Suppressor macrophage (primary cell): Measurements from ENCODE around the gene CLEC1A.
A peak's percentile ranks its signal among the peaks of the same experiment; 100 is the strongest.

ENCODE experiments used
- DNase-seq, 4 experiments: peaks; one replicate each; pipeline ENCODE4 v3.0.0-alpha.2; 2020 to 2022
- total RNA-seq, 17 experiments: gene quantifications; one replicate each; lab custom pipeline; 2026; ENCODE audit warnings: mixed read lengths in 6 of 17, inconsistent platforms in 3 of 17; lab: John Stamatoyannopoulos, UW

Gene CLEC1A, protein sequence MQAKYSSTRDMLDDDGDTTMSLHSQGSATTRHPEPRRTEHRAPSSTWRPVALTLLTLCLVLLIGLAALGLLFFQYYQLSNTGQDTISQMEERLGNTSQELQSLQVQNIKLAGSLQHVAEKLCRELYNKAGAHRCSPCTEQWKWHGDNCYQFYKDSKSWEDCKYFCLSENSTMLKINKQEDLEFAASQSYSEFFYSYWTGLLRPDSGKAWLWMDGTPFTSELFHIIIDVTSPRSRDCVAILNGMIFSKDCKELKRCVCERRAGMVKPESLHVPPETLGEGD
- 0 to 1.8 (median 0.21) reads per million in 17 experiments for total RNA-seq

DNA sequence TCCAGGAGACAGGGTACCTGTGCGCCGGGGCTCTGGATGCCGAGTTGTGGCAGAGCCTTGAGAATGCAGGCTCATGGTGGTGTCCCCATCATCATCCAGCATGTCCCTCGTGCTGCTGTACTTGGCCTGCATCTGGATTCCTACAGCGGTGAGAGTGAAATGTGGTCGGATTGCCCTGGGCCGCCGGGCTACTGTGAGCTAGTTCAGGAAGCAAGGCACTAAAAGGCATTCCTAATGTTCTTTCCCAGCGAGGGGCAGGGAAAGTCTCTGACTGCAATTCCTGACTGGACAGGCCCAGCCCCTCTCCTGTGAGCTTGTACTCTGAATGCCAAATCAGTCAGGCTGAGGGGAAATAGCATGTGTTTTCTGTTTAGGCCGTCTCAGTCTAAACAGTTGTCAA is at the start of gene CLEC1A:
Gene CLEC1A (minus strand): TSS at position 195 of the 400 bp plus-strand sequence. CDS start 63 bp downstream, at position 132.
- DNase-seq = no peak

DNA sequence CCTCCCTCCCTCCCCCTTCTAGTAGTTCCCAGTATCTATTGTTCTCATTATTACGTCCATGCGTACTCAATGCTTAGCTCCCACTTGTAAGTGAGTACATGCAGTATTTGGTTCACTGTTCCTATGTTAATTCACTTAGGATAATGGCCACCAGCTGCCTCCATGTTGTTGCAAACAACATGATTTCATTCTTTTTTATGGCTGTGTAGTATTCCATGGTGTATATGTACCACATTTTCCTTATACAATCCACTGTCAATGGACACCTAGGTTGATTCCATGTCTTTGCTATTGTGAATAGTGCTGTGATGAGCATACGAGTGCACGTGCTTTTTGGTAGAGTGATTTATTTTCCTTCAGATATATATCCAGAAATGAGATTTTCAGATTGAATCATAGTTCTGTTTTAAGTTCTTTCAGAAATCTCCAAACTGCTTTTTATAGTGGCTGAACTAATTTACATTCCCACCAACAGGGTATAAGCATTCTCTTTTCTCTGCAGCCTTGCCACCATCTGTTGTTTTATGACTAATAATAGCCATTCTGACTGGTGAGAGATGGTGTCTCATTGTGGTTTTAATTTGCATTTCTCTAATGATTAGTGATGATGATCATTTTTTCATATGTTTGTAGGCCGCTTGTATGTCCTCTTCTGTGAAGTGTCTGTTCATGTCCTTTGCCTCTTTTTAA is 49.1 kb upstream of the CLEC1A start:
- no peak for DNase-seq

DNA sequence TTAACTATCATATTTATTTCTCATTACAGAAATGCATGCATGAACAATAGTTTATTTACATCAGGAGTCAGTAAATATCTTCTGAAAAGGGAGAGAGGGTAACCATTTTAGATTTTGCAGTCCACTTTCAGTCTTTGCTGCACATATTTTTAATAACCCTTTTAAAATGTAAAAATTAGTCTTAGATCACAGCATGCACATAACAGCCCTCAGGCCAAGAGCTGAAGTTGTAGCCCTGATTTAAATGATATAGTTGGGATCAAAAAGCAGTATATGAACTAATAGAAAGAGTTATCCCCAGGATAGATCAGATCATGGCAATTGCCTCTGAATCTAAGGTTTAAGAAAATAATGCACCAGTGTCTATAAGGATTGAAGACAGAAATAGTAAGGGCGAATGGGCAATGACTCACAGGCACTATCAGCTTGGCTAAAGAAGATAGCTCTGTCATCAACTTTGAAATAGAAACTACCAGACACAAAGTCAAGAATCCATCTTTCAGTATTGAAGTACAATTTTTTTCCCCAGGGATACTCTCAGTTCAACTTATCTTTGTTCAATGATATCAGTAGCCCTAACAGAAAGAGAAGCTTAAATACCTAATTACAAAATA is 44.3 kb upstream of the CLEC1A start:
- DNase-seq = peak; percentile 19 to 64 (median 44)

DNA sequence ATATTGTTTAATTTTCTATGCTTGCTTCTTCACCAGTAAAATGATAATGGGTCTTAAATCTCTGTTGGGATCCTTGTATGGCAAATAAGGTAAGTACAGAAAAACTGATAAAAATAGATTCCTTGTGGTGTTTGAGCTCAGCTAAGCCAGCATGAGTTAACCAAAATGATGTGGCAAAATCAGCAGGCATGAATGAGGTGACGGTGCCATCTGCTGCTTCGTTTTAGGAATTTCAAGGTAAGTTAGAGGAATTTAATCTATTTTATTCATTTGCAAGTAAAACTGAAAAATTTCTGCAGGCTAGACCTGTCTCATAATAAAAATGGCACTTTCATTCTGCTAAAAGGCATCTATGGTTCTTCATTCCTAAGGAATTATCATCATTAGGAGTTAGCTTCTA is 41.2 kb upstream of the CLEC1A start:
- peak; percentile 78 to 86 (median 80) for DNase-seq

DNA sequence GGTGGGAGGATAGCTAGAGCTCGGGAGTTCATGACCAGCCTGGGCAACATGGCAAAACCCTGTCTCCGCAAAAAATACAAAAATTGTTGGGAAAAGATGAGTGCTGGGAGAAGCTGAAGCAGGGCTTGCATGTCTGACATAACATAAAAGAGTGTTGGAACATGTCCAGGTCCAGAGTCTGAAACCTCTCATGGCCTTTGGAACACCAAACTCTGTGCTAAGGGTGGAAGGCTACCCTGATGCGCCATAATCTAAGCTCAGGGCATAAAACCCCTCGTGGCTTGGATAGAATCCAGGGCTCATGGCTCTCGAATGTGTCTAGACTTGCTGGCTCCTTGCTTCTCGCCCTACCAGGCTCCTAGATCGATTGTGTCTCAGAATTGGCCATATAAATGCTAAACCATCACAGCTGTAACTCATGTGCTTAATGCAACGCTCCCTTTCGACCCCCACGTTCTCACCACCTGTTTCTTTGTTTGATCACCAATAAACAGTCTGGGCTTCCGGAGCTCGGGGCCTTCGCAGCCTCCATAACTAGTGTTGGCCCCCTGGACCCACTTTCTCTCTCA is 37.9 kb upstream of the CLEC1A start:
- DNase-seq = no peak

DNA sequence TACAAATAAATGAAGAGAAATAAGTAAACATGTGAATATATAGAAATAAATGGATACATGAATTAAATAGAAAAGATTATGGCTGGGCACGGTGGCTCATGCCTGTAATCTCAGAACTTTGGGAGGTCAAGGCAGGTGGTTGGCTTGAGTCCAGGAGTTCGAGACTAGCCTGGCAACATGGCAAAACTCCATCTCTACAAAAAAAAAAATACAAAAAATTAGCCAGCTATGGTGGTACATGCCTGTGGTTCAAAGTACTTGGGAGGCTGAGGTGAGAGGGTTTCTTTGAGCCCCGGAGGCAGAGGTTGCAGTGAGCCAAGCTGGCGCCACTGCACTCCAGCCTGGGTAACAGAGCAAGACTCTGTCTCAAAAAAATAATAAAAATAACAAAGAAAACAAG is 36.3 kb upstream of the CLEC1A start:
- DNase-seq = no peak

DNA sequence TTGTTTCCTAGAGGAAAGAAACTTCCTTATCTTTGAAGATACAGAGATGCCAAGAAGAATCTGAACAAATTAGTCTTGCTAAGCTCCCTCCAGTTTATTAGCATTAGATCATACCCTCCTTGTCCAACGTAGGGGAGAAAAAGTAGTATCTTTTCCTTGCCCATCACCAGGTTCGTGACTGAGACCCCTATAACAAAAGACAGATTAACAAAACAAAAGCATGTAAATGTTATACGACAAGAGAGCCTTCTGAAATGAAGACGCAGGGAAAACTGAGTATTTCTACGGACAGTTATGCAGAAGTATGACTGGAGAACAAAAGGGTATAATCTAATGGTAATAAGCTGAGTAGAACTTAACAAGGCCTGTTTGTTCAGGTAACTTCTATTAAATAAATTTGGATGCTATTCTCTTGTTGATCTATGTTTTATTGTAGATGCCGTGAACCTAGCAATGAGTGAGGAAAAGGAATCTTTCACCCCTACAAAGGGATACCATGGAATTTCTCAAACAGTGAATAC is 34.1 kb upstream of the CLEC1A start:
- DNase-seq = no peak

DNA sequence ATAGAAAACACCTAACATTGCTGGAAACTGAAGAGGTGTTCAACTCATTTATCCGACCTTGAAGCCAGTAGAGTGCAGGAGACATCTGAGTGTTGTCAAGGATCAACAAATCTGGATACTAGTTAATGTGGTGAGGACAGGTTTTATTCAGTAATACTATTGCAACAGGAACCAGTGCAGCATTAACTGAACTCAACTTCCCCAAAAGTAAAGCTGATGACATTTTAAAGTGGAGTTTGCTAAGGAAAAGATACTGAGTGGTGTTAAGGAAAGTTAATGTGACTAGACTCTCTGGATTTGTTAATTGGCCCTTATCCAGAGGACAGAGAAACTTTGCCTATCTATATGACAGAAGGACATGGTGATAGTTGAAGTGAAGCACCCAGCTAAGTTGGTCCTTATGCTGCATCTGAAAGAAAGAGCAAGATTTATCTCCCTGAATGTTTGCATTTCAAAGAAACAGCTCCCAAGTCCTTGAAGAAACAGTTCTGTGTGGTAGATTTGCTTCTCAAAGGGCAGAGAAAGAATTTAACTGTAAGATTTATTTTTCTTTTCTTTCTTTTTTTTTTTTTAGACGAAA is 32.4 kb upstream of the CLEC1A start:
- peak; percentile 50 to 91 (median 72) for DNase-seq

DNA sequence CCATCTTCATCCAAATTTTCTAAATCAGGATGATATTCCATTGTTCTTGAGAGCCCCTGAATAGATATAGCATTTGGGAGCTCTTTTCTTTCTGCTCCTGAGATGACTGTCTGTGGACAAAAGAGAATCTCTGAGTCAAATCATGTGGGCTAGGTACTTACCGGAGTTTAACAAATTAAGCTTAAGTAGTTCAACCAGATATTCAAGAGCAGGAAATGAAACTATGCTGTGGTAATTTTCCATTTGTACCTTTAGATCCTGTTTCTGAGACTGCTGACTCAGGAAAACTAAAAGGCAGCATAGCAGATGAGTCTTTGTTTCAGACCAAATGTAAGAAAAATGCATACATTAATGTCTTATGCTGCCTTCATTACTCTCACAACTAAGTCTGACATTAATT is 31.3 kb upstream of the CLEC1A start, which contains the start of gene CLEC7A:
Gene CLEC7A (minus strand): TSS at position 158 of the 400 bp plus-strand sequence. CDS start 117 bp downstream, at position 41.
- DNase-seq = peak; percentile 54 to 94 (median 80)

DNA sequence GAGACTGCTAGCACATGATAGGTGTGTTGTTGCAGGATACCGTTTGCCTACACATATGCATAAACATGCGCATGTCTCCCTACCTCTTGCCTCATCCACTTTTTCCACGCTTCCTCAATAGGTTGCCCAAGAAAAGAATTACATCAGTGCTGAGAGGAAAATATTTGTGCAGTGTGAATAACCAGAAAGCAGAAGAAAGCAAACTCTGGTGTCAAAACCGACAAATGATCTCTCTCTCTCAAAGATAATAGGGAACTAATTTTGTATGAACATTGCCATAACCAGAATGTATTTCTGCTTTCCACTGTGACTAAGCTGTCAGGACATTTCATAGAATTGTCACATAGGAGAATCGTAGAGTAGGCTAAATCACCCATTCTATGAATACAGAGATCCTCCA is 29.9 kb upstream of the CLEC1A start:
- DNase-seq = peak; percentile 83 to 98 (median 94)

DNA sequence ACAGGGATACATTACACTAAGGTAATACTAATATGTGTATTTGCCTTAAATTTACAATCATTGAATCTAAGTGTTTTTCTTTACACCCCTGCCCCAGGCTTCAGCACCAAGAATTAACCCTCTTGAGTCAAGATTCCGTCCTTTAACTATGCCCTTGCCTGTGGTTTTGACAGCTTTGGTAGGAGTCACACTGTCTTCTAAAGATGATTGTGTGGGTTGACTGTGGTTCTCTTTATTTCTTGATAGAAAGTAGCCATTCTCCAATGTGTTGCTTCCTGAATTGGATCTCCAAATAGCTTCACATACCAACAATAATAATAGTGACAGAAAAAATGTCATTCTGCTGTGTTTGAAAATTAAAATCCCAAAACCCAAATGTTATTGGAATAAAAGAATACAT is 27.6 kb upstream of the CLEC1A start:
- DNase-seq = peak; percentile 27 to 69 (median 52)

DNA sequence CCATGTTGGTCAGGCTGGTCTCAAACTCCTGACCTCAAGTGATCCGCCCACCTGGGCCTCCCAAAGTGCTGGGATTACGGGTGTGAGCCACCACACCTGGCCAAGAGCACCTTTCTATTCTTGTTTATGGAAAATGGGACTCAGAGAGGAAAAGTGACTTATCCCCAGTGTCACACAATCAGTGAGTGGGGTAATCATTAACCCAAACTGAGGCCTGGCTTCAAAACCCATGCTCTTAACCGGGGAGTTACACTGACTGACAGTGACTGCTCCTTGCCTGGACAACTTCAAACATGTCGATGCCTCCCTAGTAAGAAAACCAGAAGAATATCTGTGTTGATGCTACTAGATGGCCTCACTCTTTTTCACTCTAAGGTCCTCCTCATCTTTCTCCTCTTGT is 23.9 kb upstream of the CLEC1A start:
- no peak for DNase-seq

DNA sequence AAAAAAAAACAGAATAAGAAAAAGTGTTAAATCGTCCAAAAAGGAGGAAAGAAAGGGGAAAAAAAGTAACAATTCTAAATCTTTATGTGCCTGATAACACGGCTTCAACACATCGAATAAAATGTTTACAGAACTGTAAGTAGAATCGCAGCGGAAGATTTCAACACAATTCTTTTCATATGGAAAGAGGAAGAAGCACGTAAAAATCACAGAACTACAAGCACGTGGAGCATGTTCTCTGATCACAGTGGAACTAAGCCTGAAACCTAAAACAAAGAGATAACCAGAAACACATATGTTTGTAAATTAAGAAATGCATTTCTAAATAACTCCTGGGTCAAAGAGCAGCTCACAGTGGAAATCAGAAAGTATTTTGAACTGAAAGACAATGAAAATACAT is 22.5 kb upstream of the CLEC1A start:
- DNase-seq = peak; percentile 59 to 94 (median 87)

DNA sequence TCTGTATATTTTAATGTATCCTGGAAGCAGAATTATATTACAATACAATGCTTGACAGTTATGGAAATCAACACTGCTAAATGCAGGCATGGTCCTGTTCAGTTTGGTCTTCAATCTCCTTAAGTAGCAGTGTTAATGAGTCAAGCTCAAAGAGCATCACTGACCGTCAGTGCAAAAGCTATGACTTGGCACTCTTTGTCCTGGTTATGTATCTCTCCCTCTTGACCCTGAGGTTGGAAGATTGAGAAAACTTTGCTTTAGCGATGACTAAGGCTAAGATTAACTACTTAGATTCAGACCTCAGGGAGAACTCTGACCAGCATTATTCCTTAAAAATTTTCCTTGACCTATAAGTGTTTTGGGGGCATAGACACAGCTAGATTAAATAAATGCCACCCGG is 20.3 kb upstream of the CLEC1A start:
- DNase-seq = peak; percentile 37 to 77 (median 55)

DNA sequence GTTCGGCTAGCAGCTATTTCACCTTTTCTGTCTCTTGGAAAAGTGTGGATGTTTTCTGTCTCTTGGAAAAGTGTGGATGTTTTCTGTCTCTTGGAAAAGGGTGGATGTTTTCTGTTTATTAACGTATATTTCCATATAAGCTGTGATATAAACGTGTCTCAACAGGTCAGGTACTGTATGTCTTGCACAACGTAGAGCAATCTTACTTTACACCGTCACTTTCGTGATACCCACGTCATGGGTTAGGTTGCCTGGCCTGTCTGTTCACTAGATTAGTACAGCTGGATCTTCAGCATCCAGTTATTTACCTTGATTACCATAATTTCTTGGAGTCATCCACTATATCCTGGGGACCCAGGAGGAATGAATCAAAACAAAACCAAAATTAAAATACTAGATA is 17.1 kb upstream of the CLEC1A start:
- no peak for DNase-seq

DNA sequence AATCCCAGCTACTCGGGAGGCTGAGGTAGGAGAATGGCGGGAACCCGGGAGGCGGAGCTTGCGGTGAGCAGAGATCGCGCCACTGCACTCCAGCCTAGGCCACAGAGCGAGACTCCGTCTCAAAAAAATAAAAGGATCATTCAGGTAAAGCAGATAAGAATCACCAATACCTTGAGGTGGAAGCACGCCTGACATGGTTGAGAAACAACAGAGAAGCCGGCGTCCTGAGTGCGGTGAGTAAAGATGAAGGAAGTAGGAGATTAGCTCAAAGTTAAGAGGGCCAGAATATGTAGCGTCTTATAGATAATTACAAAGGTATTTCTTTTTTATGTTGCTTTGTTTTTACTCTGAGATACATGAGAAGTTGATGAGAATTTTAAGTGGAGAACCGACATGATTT is 16.5 kb upstream of the CLEC1A start:
- no peak for DNase-seq

DNA sequence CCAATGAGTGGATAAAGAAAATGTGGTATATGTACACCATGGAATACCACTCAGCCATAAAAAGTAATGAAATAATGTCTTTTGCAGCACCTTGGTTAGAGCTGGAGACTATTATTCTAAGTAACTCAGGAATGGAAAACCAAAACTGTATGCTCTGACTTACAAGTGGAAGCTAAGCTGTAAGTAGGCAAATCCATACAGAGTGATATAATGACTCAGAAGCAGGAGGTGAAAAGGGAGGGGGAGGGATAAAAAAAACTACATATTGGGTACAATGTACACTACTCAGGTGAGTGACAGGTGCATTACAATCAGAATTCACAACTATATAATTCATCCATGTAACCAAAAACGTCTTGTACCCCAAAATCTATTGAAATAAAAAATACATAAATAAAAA is 15.1 kb upstream of the CLEC1A start:
- DNase-seq = no peak

DNA sequence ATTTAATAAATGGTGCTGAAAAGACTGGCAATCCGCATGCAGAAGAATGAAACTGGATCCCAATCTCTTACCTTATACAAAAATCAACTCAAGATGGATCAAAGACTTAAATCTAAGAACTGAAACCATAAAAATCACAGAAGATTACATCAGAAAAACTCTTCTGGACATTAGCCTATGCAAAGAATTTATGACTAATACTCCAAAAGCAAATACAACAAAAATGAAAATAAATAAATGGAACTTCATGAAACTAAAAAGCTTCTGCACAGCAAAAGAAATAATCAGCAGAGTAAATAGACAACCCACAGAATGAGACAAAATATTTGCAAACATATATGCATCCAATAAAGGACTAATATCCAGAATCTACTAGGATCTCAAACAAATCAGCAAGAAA is 14.3 kb upstream of the CLEC1A start:
- no peak for DNase-seq

DNA sequence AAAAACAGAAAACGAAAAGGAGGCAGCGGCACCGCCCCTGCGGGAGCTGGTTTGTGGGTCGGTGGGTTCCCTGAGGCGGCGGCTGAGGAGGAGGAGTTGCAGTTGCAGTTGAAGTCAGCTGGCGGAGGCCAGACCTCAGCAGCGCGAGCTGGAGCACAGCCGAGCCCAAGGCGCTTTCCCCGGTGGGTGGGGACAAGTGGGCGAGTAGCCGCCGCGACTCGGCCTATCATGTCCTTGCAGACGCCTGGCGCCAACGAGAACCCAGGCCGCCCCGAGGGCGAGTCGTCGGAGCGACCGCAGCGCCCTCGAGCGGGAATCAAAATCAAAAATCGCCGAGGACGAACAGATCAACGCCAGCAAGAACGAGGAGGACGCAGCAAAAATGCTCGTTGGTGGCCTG is 12.7 kb upstream of the CLEC1A start:
- no peak for DNase-seq

DNA sequence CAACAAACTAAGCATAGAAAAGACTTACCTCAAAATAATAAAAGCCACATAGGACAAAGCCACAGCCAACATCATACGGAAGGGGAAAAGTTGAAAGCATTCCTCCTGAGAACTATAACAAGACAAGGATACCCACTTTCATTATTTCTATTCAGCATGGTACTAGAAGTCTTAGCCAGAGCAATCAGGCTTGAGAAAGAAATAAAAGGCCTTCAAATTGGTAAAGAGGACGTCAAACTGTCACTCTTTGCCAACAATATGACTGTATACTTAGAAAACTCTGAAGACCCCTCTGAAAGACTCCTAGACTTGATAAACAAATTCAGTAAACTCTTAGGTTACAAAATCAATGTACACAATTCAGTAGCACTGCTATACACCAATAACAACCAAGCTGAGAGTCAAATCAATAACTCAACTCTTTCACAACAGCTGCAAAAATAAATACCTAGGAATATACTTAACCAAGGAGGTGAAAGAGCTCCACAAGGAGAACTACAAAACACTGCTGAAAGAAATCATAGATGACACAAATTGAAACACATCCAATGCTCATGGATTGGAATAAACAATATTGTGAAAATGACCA is 11.6 kb upstream of the CLEC1A start:
- no peak for DNase-seq

DNA sequence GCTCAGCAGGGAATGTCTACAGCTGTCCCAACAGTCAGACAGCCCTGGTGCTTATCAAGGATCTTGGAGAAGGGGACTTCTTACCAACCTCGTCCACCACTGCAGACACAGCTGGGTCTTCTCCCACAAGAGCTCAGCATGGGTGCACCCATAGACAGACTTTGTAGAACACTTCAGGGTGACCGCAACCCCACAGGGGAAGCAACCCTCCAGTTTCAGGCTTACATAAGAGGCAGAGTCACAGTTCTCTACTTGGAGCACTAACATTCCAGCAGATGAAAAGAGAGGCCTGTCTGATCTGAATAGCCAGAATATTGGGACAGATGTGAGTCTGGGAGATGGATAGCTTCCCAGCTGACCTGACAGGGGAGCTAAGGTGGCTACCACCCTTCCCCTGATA is 3.5 kb upstream of the CLEC1A start:
- DNase-seq = peak; percentile 66 to 83 (median 78)

DNA sequence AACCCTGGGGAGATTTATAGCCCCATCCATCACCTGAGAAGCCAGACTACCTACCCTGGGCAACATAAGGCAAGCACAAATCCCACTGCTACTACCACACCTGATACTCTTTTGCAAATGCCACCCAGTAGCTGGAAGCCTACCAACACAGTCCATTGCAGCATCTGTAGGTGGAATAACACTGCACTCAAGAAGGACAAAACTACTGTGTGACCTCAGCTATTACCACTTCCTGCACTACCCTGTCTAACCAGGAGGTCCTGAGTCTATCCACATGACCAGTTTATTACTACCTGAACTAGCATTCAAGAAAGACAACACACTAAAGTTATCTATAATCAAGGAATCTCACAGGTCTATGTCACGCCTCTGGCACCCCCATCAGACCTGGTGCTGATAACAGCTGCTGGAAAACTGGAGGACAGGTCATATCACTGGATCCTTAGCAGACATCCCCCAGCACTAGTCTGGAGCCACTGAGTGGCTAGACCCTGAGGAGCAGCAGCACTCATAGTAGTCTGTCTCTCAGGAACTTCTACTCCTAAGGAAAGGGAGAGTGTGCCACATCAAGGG is 2.9 kb upstream of the CLEC1A start:
- DNase-seq = no peak
